ENCODE results near the gene PRDM15.

The PRDM15 gene

GRCh38 chr21:41906770-41907169, 27.6 kb upstream of the PRDM15 start:
- no peak for DNase-seq

GRCh38 chr21:41903559-41904351, 24.6 kb upstream of the PRDM15 start:
- DNase-seq, result no peak

DNA sequence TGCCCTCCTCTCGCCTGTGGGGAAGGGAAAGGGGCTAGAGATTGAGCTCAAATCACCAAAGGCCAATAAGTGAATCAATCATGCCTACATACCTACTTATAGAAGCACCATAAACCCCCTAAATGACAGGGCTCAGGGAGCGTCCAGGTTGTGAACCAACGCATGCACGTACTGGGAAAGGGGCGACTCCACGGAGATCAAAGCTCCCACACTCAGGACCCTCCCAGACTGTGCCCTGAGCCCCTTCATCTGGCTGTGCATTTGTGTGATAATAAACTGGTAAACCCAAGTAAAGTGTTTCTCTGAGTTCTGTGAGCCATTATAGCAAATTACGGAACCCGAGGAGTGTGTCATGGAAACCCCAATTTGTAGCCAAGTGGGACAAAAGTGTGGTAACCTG, 23.8 kb upstream of the PRDM15 start:
- no peak for DNase-seq

DNA sequence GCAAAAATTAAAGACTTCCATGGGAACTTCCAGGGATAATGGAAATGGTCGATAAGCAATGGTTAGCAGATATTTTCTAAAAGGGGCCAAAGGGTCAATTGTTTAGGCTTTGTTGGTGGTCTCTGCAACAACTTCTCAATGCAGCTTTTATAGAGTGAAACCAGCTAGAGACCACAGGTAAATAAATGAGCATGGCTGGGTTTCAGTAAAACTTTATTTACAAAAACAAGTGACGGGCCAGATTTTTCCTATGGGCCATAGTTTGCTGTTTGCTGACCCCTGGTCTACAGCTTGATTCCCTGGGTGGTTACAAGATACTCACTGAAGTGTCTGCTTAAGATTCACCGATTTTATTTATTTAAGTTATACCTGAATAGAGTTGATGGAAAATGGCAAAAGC, 22.6 kb upstream of the PRDM15 start:
- no peak for DNase-seq

DNA sequence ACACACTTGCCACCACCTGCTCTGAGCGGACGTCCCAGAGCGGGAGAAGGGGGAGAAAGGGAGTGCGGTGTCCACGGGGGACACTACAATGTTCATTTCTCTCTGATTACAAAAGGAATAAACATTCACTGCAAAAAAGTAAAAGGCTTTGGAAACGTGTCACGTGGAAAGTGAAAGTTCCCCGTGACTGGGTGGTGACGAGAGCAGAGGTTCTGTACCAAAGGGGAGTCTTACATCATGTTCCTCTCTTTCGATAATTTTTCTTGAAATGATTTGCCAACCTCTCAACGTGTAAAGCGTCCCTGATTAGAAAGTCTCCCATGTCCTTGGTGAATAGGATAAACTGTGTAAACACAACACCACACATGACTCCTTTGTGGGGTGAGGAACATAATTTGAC, 22.0 kb upstream of the PRDM15 start:
- no peak for DNase-seq

GRCh38 chr21:41900401-41900800, 21.3 kb upstream of the PRDM15 start:
- no peak for DNase-seq

GRCh38 chr21:41899426-41900202, 20.5 kb upstream of the PRDM15 start:
- DNase-seq, result no peak

DNA sequence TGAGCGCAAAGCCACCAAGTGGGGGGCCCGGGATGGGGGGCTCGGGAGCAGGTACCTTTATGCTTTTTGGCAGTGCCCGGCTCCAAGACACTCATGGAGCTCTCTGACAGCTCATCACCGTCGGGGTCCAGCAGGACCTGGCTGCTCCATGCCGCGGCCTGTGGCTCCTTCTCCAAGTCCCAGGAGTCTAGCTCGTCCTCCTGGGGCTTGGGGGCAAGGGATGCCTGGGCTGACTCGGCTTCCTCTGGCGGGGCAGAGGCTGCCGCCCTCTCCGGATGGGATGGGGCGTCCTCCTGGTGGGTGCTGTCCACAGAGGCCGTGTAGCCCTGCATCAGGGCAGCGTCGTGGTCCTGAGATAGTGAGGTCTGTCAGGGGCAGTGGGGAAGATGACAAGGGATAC, 19.9 kb upstream of the PRDM15 start:
- DNase-seq, result no peak

DNA sequence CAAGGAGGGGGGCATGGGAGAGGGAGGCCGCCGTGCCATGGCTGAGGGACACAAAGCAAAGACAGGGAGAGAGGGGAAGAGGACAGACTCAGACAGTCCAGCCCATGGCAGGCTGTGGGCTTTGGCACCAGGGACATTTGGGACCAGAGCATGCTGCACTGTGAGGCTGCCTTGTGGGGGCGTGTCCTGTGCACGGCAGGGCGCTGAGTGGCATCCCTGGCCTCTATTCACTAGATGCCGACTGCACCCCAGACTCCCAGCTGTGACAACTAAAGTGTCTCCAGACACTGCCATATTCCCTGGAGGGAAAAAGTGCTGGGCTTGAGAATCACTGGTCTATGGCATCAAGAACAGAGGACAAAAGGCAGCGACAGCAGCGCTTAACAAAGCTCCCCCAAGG, 18.6 kb upstream of the PRDM15 start:
- DNase-seq, result no peak

DNA sequence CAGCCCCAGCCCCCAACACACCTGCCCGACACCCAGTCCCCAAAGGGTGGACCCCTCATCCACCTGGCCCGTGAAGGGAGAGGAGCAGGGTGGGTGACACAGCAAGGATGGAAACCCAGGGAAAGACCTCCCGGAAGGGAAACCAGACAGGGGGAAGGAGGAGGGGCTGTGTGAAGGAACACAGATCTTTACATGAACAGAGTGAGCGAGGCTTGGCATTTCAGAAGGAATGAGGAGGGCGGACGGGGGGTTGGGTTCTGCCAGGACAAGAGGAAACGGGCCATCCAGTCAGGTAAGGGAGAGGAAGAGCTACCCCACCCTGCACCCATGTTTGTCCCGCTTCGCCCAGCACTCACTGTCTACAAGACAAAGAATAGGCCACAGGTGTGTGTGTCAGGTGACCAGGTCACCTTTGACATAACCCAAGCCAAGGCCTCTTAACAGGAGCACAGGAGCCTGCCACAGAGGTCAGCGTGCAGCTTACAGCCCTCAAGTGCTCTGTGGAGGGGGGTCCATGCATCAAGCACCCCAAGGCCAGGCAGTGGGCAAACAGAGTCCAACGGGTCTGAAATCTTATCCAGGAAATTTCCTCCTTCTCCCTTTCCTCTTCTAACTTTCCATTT, 18.0 kb upstream of the PRDM15 start:
- no peak for DNase-seq

DNA sequence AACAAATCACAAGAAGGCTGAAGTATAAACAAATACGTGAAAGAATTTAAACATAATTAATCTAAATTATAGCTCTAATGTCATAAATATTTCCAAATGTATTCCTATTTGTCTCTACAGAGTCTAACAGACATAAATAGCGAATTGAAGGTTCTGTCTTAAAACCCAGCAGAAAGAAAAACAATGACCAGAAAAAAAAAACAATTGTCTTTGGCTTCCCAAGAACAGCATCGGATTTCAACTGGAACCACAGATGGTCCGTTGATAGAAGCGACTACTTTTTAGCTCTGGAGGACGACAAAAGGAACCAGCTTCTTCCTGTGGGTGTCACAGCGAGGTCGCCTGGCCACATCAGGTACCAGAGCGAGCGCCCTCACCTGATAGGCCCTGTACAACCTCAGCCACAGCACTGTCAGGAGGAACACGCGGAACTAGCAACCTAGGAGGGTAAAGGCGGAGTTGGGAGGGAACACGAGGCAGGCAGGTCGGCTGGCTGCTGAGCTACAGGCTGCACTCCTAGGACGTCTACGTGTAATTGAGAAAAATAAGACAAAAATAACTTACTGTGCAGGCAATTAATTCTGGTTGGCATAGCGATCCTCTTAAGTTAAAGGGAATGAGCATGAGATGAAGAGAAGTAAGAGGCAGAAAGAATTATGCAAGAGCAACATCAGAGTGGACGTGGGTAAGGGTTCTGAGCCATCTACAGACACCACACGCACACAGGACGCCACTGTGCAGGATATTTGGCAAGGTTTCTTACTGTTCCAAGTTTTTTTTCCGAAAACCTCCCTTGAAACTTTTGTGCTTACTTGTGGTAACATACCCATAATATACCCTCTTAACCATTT, 16.7 kb upstream of the PRDM15 start:
- no peak for DNase-seq

- no peak for DNase-seq
Measured at GRCh38 chr21:41894922-41895557, 15.9 kb upstream of the PRDM15 start.

- DNase-seq, result no peak
Measured at GRCh38 chr21:41894511-41894910, 15.4 kb upstream of the PRDM15 start.

- no peak for DNase-seq
Measured at GRCh38 chr21:41892726-41893125, 13.6 kb upstream of the PRDM15 start.

- no peak for DNase-seq
Measured at GRCh38 chr21:41891132-41891531, 12.0 kb upstream of the PRDM15 start.

DNA sequence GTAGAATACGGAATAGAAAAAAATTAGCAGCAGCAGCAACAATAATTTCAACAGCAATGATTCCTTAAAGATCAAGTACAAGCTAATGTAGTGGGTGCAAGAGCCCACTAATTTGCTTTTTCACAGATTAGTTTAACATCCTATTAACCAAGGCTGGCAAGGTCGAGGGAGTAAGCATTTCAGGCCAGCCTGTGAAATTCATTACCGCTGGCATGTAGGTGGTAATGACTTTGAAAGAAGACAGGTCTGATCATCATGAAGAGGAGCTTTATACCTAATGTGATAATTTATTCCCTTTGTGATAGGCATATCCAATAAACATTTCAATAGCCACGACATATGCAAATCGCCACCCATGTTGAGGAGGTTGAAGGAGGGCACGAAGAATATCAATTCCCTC, 11.2 kb upstream of the PRDM15 start:
- DNase-seq, result no peak

- no peak for DNase-seq
Measured at GRCh38 chr21:41888749-41889376, 9.7 kb upstream of the PRDM15 start.

DNA sequence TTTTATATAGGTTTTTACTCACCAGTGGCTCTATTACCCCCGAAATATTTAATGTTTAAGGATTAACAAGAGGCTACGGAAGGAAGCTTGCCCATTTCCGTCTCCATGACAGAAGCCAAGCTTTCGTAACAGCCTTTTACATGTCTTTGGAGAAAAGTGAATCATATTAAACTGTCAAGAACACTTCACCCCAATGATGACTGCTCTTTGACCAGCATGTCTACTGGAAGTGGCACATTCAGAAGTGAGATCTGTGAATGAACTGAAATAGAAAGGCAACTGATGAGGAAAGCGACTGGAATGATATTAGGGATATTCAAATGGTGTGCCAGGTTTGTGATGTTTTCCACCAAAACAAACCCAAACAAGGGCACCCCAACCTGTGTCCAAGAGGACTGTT, 8.5 kb upstream of the PRDM15 start:
- DNase-seq, result no peak

DNA sequence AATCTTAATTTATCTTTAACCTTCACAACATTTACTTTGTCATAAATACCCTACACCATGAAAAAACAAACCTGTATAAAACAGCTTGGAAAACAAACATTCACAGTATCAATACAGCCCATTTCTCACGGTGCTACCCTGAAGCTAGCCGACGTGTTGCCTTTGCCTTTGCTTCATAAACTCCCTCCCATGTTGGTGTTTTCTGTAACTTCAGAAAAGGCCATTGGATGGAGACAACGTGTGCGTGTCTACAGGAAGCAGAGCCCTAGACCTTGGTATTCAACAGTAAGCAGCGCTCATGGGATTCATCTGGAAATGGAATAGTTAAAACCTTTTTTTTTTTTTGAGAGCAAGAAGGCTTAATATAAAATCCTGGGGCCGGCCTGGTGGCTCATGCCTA, 7.2 kb upstream of the PRDM15 start:
- no peak for DNase-seq

DNA sequence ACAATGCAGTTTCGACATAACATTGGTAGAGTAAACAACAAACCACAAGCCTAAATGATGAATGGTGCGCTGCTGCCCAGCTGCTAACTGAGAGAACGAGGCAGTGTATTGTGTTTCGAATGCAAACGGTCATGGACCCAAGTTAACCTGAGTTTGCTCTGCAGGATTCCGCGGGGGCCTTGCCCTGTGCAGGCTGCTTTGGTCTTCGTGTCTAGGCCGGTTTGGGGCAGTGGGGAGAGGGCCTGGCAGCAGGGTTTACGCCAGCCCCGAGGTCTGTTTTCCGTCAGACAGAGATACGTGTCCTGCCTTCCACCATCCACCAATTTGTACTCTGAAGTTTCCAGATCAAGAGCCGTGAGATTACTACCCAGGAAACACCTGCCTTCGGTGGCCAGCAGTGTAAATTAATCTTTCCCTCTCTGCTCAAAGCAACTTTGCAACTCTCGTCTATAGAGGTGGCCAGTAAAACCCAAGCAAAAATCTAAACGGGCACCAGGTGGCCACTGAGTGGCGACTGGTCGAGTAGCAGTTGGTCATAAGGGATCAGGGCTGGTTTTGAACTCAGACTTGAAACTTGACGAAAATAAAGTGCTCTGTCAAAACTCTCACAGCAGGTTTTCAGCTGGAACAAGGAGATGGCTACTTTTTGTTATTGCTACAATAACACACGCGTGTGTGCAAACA, 6.3 kb upstream of the PRDM15 start:
- no peak for DNase-seq

- DNase-seq, result no peak
Measured at GRCh38 chr21:41884501-41885030, 5.4 kb upstream of the PRDM15 start.

Measured in NCI-H187 treated with DMSO at 0.1 percent for 48 hours (cell line).